AG04450 (cell line): Measurements from ENCODE around the gene REPS1. TPM values are rescaled to one million over a fixed set of nuclear protein-coding genes. Genes with fewer than 3 reads are reported as not detected.

Experiments
- CTCF ChIA-PET: fragments of 300-600, 350-600 bp; formaldehyde crosslinking; extraction: SDS; loops from one replicate; lab custom pipeline; 2022; ENCODE audit warnings: antibody characterized with exemption, inconsistent platforms; lab: Charles Lee
- POLR2A ChIA-PET: fragments of 350-600 bp; formaldehyde crosslinking; extraction: SDS; loops from one replicate; lab custom pipeline; 2021; ENCODE audit warnings: antibody characterized with exemption, inconsistent platforms; lab: Yijun Ruan, JAX
- DNase-seq: peaks from one replicate; pipeline ENCODE4 v3.0.0-alpha.2; 2011; ENCODE audit warnings: low read depth, low spot score
- H3K27ac ChIP-seq: one replicate; pipeline ENCODE4 v1.5.1; 2012; ENCODE audit warnings: low read depth, low read length, control low read depth
- H3K27me3 ChIP-seq: one replicate; pipeline ENCODE4 v1.6.0; 2012; ENCODE audit warnings: low read length; ENCODE audit not compliant: control insufficient read depth, insufficient read depth
- H3K4me3 ChIP-seq: 2 replicates; pipeline ENCODE4 v1.5.1; 2011; ENCODE audit warnings: mild to moderate bottlenecking, low read depth, low read length, control low read depth
- H3K9me3 ChIP-seq: 2 replicates; pipeline ENCODE4 v1.5.1; 2012; ENCODE audit warnings: low read length; ENCODE audit not compliant: control insufficient read depth, insufficient read depth
- polyA plus RNA-seq: library from polyadenylated mRNA; depleted of rRNA; stranded (reverse); fragments of >200 nt; gene quantifications from 2 replicates; pipeline ENCODE4 v1.2.3, GENCODE V29; 2011
- TF ChIP-seq, protein P1 (sequence below): IDR thresholded peaks from 2 replicates; pipeline ENCODE4 v1.5.1; 2011; ENCODE audit warnings: low read depth, low read length, control low read depth, inconsistent platforms

The REPS1 gene
- polyA plus RNA-seq, 1 experiment, result 36.6 TPM

GRCh38 chr6:138971601-138972000 is 16.5 kb downstream of the REPS1 start:
- Histone ChIP-seq H3K27me3 (no peaks in the 10 kb centered on the region), H3K4me3 (no peak overlapping the region), H3K27ac (peak overlapping the region; percentile 53), H3K9me3 (no peaks in the 10 kb centered on the region)
- POLR2A ChIA-PET, result no interaction called here
- CTCF ChIA-PET, result interaction anchor here (0.8 to 3.0 kb wide), 5 partner anchors 15 to 156 kb away, joined by 4 to 8 read pairs (median 4); partner anchors contain the start of gene REPS1
- DNase-seq, result no peak
- TF ChIP-seq, protein P1, sequence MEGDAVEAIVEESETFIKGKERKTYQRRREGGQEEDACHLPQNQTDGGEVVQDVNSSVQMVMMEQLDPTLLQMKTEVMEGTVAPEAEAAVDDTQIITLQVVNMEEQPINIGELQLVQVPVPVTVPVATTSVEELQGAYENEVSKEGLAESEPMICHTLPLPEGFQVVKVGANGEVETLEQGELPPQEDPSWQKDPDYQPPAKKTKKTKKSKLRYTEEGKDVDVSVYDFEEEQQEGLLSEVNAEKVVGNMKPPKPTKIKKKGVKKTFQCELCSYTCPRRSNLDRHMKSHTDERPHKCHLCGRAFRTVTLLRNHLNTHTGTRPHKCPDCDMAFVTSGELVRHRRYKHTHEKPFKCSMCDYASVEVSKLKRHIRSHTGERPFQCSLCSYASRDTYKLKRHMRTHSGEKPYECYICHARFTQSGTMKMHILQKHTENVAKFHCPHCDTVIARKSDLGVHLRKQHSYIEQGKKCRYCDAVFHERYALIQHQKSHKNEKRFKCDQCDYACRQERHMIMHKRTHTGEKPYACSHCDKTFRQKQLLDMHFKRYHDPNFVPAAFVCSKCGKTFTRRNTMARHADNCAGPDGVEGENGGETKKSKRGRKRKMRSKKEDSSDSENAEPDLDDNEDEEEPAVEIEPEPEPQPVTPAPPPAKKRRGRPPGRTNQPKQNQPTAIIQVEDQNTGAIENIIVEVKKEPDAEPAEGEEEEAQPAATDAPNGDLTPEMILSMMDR, result no peak

- ChIA-PET POLR2A (no interaction called here), CTCF (interaction anchor here (0.8 to 3.0 kb wide), 4 partner anchors 14 to 155 kb away, joined by 4 to 8 read pairs (median 6); partner anchors contain the start of gene REPS1)
- Histone ChIP-seq H3K27me3 (no peaks in the 10 kb centered on the region), H3K9me3 (no peaks in the 10 kb centered on the region), H3K4me3 (no peak overlapping the region), H3K27ac (no peak overlapping the region)
- TF ChIP-seq, protein P1, result no peak
- peak; percentile 61 for DNase-seq
These were observed 17.1 kb downstream of the REPS1 start for GRCh38 chr6:138970856-138971425.

DNA sequence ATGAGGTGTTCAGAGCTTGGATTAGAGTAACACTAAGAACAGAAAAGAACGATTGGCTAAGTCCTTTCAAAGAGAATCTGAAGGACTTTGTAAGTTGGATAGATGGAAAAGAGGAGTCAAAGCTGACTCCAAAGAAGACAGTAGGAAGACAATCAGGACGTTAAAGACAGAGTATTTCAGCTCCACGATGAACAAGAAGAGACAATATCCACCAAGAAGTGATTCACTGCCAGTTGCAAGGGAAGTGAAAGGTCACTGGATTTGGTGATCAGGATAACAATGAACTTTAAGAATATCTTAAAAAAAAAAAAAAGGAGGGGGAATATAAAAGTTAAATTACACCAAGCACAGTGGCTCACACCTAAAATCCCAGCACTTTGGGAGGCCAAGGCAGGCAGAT is 17.9 kb downstream of the REPS1 start:
- Histone ChIP-seq H3K27ac (no peak overlapping the region), H3K9me3 (no peaks in the 10 kb centered on the region), H3K27me3 (no peaks in the 10 kb centered on the region), H3K4me3 (no peak overlapping the region)
- TF ChIP-seq, protein P1, result no peak
- ChIA-PET CTCF (interaction anchor here (1.5 to 3.0 kb wide), 3 partner anchors 14 to 154 kb away, joined by 4 to 8 read pairs (median 7); partner anchors contain the start of gene REPS1), POLR2A (interaction anchor here (0.6 to 0.7 kb wide), 2 partner anchors 9 to 16 kb away, joined by 3 to 4 read pairs; no protein-coding TSS in a partner anchor)
- no peak for DNase-seq

DNA sequence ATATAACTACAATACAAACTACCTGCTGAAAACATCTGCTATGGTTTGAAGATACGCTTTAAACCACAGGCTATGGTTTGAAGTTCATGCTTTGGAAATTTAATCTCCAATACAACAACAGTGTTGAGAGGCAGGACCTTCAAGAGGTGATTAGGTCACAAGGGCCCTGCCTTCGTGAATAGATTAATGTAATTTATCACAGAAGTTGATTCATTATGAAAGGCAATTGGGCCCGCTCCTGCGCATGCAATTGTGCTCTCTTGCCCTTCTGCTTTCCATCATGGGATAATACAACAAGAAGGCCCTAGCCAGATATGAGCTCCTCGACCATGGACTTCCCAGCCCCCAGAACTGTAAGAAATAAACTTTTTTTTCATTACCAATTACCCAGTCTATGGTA is 21.2 kb downstream of the REPS1 start:
- DNase-seq, result no peak
- Histone ChIP-seq H3K27me3 (no peaks in the 10 kb centered on the region), H3K27ac (no peak overlapping the region), H3K4me3 (no peak overlapping the region), H3K9me3 (no peaks in the 10 kb centered on the region)
- ChIA-PET CTCF (no interaction called here), POLR2A (no interaction called here)
- TF ChIP-seq, protein P1, result no peak

- POLR2A ChIA-PET, result no interaction called here
These were observed 22.1 kb downstream of the REPS1 start for GRCh38 chr6:138965971-138966370.

More at GRCh38 chr6:138965971-138966370, 22.1 kb downstream of the REPS1 start:
- TF ChIP-seq, protein P1, result no peak
- no peaks in the 10 kb centered on the region for H3K9me3 ChIP-seq
- no peak overlapping the region for H3K27ac ChIP-seq
- no peak for DNase-seq
- H3K27me3 ChIP-seq, result no peaks in the 10 kb centered on the region
- CTCF ChIA-PET, result no interaction called here
- no peak overlapping the region for H3K4me3 ChIP-seq
